ENCODE measurements around the gene LHX3.

The LHX3 gene

GRCh38 chr9:136177224-136177623 is 27.7 kb downstream of the LHX3 start:
- ATAC-seq (no peak), DNase-seq (no peak)

- DNase-seq (no peak), ATAC-seq (no peak)
Measured at GRCh38 chr9:136175616-136176197, 29.2 kb downstream of the LHX3 start.

GRCh38 chr9:136174779-136175615 is 29.9 kb downstream of the LHX3 start:
- no peak for ATAC-seq
- no peak for DNase-seq

- no peak for DNase-seq
Measured at GRCh38 chr9:136173648-136174290, 31.2 kb downstream of the LHX3 start.

GRCh38 chr9:136172412-136173079 is 32.4 kb downstream of the LHX3 start:
- ATAC-seq (no peak), DNase-seq (no peak)

More at GRCh38 chr9:136173648-136174290, 31.2 kb downstream of the LHX3 start:
- ATAC-seq: no peak

- DNase-seq: no peak
- no peak for ATAC-seq
Measured at GRCh38 chr9:136171801-136172411, 33.0 kb downstream of the LHX3 start.

GRCh38 chr9:136171009-136171800 is 33.7 kb downstream of the LHX3 start:
- no peak for ATAC-seq
- DNase-seq: no peak

GRCh38 chr9:136170006-136170901 is 34.7 kb downstream of the LHX3 start:
- DNase-seq (peak; percentile 74), ATAC-seq (peak; percentile 61)

GRCh38 chr9:136169495-136169894 is 35.4 kb downstream of the LHX3 start:
- DNase-seq: no peak
- ATAC-seq: no peak

GRCh38 chr9:136163248-136163850 is 41.6 kb downstream of the LHX3 start:
- ATAC-seq (no peak), DNase-seq (no peak)

- ATAC-seq (no peak), DNase-seq (no peak)
Measured at GRCh38 chr9:136160995-136161610, 43.8 kb downstream of the LHX3 start.

GRCh38 chr9:136160381-136160841 is 44.5 kb downstream of the LHX3 start:
- ATAC-seq (no peak), DNase-seq (no peak)

- ATAC-seq (no peak), DNase-seq (no peak)
Measured at GRCh38 chr9:136159851-136160250, 45.1 kb downstream of the LHX3 start.

- ATAC-seq: no peak
- DNase-seq: no peak
Measured at GRCh38 chr9:136157477-136158265, 47.3 kb downstream of the LHX3 start.

GRCh38 chr9:136156209-136157120 is 48.5 kb downstream of the LHX3 start:
- ATAC-seq: no peak
- no peak for DNase-seq

- DNase-seq (no peak), ATAC-seq (no peak)
Measured at GRCh38 chr9:136155576-136155975, 49.4 kb downstream of the LHX3 start.

GRCh38 chr9:136154943-136155342 is 50.0 kb downstream of the LHX3 start:
- ATAC-seq (no peak), DNase-seq (no peak)

Data from stimulated activated naive CD8-positive, alpha-beta T cell treated with anti-CD3 and anti-CD28 coated beads, Interleukin-15, Interleukin-2, amounts not matched to agents 100 U/mL and 50 U/mL, for 24 hours (primary cell).